ENCODE measurements around the gene ST6GALNAC4. TPM values are rescaled to one million over a fixed set of nuclear protein-coding genes. Genes with fewer than 3 reads are reported as not detected.

ST6GALNAC4 gene
- total RNA-seq, 1 experiment from 2014 or later, result 25.7 TPM

DNA sequence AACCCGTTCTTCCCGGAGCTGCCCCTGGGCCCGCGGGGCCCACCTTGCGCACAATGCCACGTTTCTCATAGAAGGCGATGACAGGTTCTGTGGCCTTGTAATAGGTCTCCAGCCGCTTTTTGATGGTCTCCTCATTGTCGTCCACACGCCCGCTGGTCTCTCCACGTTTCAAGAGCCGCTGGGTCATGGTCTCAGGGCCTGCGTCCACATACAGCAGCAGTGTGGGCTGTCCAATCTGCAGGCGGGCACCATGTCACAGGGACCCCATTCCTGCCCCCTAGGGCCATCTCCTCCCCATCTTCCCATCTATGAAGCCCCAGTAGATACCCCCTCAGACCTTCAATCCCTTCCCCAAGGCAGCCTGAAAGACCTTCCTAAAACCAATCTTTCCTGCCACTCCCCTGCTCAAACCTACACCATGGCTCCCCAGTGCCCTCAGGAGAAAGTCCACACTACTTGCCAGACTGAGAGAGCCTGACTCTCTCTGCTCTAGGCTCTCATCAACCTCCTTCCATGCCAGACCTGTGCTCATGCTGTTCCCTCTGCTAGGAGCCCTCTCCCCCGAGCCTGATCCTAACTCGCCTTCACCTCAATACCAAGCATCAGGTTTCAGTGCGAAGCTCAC is 48.5 kb downstream of the ST6GALNAC4 start (continued):
- no peak for TF ChIP-seq HMGXB4 (CRISPR knock-in tag; IDR thresholded peaks at IDR 0.05)
- no peak for TF ChIP-seq ATF3 (CRISPR knock-in tag; conservative IDR thresholded peaks at IDR 0.05)
- TF ChIP-seq KAT7 (CRISPR knock-in tag; IDR thresholded peaks at IDR 0.05; ENCODE audit: borderline replicate concordance), result no peak

GRCh38 chr9:127867356-127868277 is 49.2 kb downstream of the ST6GALNAC4 start:
- ATAC-seq, result peak; percentile 33
- POLR2A ChIA-PET, result interaction anchor here (1.1 kb wide), 1 partner anchor 82 kb away, joined by 3 read pairs; the partner anchor contains the start of gene CDK9

GRCh38 chr9:127866535-127866934 is 50.3 kb downstream of the ST6GALNAC4 start:
- Mint-ChIP-seq H3K27ac (no peak overlapping the region), H3K4me3 (no peak overlapping the region), H3K27me3 (ENCODE audit: low read depth) (no peaks in the 10 kb centered on the region), H3K36me3 (no peaks in the 10 kb centered on the region), H3K4me1 (peaks cover 10% of the 10 kb centered on the region), H3K9me3 (no peaks in the 10 kb centered on the region)
- POLR2A ChIA-PET, result interaction anchor here (0.6 kb wide), 1 partner anchor 12 kb away, joined by 3 read pairs; the partner anchor contains the start of gene ENG
- CTCF ChIA-PET, result interaction anchor here (0.7 to 1.2 kb wide), 3 partner anchors 95 to 132 kb away, joined by 3 to 5 read pairs (median 3); partner anchors contain the start of gene TOR2A
- DNase-seq (ENCODE audit: low spot score), result no peak
- ATAC-seq, result no peak
- TF ChIP-seq NR2C2 (CRISPR knock-in tag; IDR thresholded peaks at IDR 0.05) (no peak), ZNF671 (CRISPR knock-in tag; IDR thresholded peaks at IDR 0.05) (no peak), ZNF219 (CRISPR knock-in tag; IDR thresholded peaks at IDR 0.05; ENCODE audit: borderline replicate concordance) (no peak), RORB (CRISPR knock-in tag; IDR thresholded peaks at IDR 0.05) (no peak), STAT6 (CRISPR knock-in tag; conservative IDR thresholded peaks at IDR 0.05; ENCODE audit: low read depth) (no peak), HMGA2 (CRISPR knock-in tag; IDR thresholded peaks at IDR 0.05) (no peak), TCF7 (CRISPR knock-in tag; IDR thresholded peaks at IDR 0.05; ENCODE audit: low read depth) (no peak)
- TF ChIP-seq, protein P1, sequence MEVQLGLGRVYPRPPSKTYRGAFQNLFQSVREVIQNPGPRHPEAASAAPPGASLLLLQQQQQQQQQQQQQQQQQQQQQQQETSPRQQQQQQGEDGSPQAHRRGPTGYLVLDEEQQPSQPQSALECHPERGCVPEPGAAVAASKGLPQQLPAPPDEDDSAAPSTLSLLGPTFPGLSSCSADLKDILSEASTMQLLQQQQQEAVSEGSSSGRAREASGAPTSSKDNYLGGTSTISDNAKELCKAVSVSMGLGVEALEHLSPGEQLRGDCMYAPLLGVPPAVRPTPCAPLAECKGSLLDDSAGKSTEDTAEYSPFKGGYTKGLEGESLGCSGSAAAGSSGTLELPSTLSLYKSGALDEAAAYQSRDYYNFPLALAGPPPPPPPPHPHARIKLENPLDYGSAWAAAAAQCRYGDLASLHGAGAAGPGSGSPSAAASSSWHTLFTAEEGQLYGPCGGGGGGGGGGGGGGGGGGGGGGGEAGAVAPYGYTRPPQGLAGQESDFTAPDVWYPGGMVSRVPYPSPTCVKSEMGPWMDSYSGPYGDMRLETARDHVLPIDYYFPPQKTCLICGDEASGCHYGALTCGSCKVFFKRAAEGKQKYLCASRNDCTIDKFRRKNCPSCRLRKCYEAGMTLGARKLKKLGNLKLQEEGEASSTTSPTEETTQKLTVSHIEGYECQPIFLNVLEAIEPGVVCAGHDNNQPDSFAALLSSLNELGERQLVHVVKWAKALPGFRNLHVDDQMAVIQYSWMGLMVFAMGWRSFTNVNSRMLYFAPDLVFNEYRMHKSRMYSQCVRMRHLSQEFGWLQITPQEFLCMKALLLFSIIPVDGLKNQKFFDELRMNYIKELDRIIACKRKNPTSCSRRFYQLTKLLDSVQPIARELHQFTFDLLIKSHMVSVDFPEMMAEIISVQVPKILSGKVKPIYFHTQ (CRISPR knock-in tag; IDR thresholded peaks at IDR 0.05), result no peak

More at GRCh38 chr9:127867356-127868277, 49.2 kb downstream of the ST6GALNAC4 start:
- no peak overlapping the region for H3K4me3 Mint-ChIP-seq
- no peak overlapping the region for H3K27ac Mint-ChIP-seq
- peaks cover 10% of the 10 kb centered on the region for H3K4me1 Mint-ChIP-seq
- no peak for DNase-seq (ENCODE audit: low spot score)
- H3K36me3 Mint-ChIP-seq, result no peaks in the 10 kb centered on the region
- H3K27me3 Mint-ChIP-seq (ENCODE audit: low read depth), result no peaks in the 10 kb centered on the region
- CTCF ChIA-PET, result interaction anchor here (0.6 to 4.2 kb wide), 12 partner anchors 10 to 133 kb away, joined by 3 to 115 read pairs (median 5); partner anchors contain the start of genes AK1, ENG and TOR2A
- H3K9me3 Mint-ChIP-seq, result no peaks in the 10 kb centered on the region
- TF ChIP-seq TEAD4 (CRISPR knock-in tag; IDR thresholded peaks at IDR 0.05) (no peak), SOX15 (CRISPR knock-in tag; IDR thresholded peaks at IDR 0.05) (no peak), ZNF138 (CRISPR knock-in tag; conservative IDR thresholded peaks at IDR 0.05) (no peak), MXD4 (CRISPR knock-in tag; IDR thresholded peaks at IDR 0.05; ENCODE audit: borderline replicate concordance) (no peak), PRDM15 (CRISPR knock-in tag; IDR thresholded peaks at IDR 0.05) (no peak), JAZF1 (CRISPR knock-in tag; IDR thresholded peaks at IDR 0.05) (no peak)

Data from WTC11 (cell line).